GM21367 (cell line): ENCODE results near the gene SLC5A11.
"Not testable (repeated sequence)": the region's sequence is repeated elsewhere in the genome, so short reads cannot be mapped to it uniquely, and the experiment has no call there.

Source experiments
- ATAC-seq: cut with Tn5 transposase; IDR thresholded peaks from one replicate; pipeline ENCODE4 v1.9.1; 2021; ENCODE audit not compliant: unreplicated experiment

Gene SLC5A11

DNA sequence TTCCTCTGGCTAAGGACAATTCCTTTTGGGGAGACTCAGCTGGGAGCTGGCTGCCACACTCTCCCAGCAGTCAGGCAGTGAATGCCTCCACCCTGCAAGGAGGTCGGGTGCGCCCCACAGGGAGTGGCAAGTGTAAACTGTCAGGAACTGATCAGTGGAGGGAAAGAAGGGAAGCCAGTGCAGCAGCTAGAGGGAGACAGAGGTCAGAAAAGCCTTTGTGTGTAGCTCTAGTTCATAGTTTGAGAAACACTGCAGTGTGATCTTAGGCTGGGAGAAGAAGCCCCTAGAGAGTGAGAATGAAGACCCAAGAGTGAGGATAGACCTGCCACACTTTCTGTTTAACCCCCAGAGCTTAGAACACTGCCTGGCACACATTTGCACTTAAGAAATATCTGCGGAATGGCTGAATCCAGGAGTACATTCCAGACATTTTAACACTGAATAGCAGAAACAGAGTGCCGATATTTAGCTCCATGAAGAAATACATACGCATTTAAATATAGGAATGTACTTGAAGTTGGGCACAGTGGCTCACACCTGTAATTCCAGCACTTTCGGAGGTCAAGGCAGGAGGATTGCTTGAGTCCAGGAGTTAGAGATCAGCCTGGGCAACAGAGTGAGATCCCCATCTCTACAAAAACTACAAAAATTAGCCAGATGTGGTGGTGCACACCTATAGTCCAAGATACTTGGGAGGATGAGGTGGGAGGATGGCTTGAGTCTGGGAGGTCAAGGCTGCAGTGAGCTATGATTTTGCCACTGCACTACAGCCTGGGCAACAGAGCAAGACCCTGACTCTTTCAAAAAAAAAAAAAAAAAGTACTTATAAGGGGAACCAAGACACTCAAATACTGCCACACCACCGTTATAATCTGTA, 11.1 kb upstream of the SLC5A11 start:
- no peak for ATAC-seq

DNA sequence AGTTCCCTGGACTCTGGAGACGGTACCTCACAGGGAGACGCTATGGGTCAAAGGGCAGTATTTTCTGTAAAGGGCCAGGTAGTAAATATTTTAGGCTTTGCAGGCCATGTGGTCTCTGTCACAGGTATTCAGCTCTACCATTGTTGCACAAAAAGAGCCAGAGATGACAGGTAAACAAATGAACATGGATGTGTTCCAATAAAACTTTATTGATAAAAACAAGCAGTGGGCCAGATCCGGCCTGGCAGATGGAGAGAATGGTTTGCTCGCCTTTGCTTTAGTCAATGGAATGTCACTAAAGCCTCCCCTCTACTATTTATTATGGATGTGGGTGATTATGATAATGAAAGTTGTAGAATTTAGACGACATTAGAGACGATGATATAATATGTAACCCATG, 8.9 kb upstream of the SLC5A11 start:
- no peak for ATAC-seq

GRCh38 chr16:24837969-24838368, 7.8 kb upstream of the SLC5A11 start:
- no peak for ATAC-seq

DNA sequence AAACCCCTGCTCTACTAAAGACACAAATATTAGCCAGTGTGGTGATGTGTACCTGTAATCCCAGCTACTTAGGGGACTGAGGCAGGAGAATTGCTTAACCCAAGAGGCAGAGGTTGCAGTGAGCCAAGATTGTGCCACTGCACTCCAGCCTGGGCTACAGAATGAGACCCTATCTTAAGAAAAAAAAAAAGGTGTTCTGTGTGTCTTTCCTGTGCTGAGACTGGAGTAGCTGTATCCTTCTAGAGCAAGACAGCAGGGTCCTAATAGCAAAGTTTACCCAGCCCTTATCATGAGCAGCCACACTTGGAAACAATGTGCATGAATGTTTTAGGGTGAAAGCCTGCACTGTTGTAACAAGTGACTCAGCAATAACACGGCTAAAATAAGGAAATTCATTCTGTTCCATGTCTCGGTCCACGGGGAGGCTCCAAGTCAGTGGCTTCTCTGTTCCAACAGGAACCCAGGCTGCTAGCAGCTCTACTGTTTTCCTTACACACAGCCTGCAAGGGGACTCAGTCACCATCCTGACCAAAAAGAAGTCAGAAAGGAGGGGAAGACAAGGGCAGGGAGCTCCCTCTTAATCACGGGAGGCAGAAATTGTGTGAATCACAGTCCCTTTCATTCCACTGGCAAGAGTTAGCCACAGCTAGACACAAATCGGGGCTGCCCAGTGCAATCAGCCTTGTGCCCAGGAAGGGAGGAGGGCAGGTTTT, 7.1 kb upstream of the SLC5A11 start:
- ATAC-seq = no peak

DNA sequence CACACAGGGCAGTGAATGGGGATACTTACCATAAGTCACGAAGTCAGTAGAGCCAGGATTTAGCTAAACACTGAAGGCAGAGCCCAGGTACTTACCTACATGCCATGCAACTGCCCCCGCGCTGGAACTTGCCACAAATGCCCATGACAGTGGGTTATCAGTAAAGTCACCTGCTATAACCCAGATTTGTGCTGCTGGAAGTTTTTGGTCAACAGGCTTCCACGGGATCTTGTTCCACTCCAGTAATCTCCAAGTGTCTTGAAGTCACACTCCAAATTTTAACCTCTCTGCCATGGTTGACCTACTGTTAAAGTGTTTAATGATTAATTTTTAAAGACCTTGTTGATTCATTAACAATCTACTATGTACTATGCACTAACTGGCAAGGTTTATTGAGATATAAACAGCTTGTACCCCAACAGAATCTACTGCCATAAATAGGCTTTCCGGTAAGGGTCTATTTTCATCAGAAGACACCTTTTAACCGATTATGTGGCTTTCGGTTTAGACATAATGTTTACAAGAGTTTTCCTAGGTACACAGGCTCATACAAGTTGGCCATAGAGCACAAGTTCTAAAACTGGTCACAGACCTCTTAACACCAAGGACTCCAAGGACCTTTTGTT, 6.3 kb upstream of the SLC5A11 start:
- ATAC-seq = no peak

- ATAC-seq = no peak
These were observed 4.5 kb upstream of the SLC5A11 start for GRCh38 chr16:24841291-24841690.

- ATAC-seq = no peak
These were observed 1.4 kb upstream of the SLC5A11 start for GRCh38 chr16:24844101-24845030.

DNA sequence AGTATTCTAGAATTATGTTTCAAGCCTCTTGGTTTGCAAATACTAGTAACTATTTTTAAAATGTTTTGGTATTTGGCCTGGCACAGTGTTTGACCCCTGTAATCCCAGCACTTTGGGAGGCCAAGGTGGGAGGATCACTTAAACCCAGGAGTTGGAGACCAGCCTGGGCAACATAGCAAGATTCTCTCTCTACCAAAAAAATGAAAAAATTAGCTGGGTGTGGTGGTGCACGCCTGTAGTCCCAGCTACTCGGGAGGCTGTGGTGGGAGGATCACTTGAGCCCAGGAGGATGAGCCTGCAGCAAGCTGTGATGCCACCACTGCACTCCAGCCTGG, 765 bp upstream of the SLC5A11 start:
- not testable (repeated sequence) for ATAC-seq

DNA sequence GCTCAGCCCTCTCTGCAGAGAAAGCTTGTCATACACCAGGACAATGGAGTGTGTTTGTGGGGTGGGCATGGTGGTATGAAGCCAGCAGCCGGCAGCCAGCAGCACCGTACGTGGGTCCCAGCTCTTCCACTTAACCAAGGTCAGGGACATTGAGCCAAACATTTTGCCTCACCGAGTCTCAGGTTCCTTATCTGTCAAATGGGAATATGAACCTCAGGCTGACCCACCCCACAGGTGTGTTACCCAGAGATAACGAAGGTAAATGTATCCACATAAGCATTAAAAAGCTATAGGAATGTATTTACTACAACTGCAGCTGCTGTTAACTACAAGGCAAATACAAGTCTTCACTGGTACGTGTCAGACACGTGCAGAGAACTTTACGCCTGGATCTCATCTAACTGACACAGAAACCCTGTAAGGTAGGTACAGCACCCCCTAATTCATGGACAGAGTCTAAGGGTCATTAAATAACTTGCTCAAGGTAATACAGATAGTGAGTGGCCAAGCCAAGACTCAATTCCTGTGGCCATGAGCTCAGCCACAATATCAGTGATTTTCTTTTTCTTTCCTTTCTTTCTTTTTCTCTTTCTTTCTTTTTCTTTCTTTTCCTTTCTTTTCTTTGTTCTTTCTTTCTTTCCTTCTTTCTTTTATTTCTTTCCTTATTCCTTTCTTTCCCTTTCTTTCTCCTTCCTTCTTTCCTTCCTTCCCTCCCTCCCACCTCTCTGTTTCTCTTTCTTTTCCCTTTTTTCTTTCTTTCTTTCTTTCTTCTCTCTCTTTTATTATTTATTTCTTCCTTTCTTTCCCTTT, 990 bp downstream of the SLC5A11 start:
- no peak for ATAC-seq

DNA sequence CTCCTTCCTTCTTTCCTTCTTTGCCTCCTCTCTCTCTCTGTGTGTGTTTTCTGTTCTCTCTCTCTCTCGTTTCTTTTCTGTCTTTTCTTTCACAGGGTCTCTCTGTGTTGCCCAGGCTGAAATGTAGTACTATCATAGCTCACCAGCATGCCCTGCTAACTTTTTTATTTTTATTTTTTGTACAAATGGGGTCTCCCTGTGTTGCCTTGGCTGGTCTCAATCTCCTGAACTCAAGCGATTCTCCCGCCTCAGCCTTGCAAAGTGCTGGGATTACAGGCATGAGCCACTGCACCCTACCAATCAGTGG, 1.5 kb downstream of the SLC5A11 start:
- ATAC-seq = no peak

GRCh38 chr16:24848065-24848464, 2.3 kb downstream of the SLC5A11 start:
- no peak for ATAC-seq

DNA sequence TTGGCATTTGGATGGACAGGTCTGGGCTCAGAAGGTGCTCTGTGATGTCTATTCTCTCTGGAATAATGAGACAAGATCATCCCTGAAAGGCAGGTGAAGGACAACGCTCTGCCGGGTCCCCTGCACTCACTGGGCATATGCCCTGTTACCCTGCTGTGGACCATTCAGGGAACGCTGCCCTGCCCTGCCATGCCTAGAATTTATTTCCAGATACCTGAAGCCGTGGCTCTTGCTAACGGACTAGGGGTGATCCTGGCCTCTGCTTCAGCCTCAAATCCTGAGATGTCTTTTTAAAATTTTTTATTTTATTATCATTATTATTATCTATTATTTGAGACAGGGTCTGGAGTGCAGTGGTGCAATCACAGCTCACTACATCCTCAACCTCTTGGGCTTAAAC, 3.9 kb downstream of the SLC5A11 start:
- no peak for ATAC-seq

DNA sequence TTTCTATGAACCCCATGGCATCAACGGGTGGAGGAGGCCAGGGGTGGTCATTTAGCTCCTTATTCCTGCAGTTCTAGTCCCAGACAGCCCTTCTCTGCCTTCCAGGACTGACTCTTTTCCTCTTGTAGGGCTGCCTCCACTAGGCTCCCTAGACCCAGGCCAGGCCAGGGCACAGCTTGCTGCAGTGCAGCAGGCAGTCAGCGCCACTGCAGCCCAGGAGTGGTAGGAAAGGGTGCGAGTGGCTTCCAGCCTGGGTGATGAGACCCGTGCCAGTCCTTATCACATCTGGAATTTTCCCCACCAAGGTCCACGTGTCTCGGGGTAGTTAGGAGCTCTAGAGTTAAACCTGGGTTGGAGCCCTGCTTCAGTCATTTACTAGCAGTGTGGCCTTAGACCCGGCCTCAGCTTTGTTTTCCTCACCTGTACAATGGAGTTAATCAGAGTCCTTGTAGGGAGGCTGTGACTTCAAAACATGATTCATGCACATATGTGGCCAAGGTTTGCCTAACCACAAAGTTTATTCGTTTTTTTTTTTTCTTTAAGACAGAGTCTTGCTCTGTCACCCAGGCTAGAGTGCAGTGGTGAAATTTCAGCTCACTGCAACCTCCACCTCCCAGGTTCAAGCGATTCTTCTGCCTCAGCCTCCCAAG, 4.7 kb downstream of the SLC5A11 start:
- ATAC-seq = no peak

DNA sequence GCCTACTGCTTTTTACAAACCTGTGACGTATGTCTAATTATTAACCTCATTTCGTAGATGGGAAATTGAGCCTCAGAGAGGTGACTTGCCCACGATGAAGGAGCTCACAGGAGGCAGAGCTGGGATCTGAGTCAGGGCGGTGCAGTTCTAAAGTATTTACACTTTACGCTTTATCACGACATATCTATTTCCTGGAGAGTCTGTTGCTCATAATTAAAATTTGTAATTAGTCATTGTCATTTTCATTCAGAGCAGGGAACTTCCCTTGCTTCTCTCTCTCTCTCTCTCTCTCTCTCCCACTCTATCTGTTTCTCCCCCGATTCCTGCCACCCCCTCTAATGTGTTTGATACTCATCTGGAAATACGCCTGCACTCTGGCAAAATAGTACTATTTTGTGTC, 5.9 kb downstream of the SLC5A11 start:
- ATAC-seq = no peak

GRCh38 chr16:24852281-24852721, 6.5 kb downstream of the SLC5A11 start:
- ATAC-seq = no peak

DNA sequence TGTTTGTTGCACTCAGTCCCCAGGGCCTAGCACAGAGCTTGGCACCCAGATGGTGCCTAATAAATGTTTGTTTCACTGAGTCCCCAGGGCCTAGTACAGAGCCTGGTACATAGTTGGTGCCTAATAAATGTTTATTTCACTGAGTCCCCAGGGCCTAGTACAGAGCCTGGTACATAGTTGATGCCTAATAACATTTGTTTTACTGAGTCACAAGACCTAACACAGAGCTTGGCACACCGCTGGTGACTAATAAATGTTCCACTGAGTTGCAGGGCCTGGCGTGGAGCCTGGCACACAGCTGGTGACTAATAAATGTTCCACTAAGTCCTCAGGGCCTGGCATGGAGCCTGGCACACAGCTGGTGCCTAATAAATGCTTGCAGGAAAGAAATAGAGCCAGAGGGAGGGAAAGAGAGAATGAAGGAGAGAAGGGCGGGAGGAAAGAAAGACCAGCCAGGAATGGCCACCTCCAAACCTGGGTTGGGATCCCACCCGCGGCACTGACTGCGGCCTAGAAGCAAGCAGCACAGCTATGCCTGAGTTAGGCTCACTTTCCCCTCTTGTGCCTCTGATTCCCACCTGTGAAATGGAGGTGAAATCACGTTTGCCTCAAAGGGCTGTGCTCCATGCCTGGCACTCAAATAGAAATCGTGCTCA, 7.5 kb downstream of the SLC5A11 start:
- no peak for ATAC-seq

DNA sequence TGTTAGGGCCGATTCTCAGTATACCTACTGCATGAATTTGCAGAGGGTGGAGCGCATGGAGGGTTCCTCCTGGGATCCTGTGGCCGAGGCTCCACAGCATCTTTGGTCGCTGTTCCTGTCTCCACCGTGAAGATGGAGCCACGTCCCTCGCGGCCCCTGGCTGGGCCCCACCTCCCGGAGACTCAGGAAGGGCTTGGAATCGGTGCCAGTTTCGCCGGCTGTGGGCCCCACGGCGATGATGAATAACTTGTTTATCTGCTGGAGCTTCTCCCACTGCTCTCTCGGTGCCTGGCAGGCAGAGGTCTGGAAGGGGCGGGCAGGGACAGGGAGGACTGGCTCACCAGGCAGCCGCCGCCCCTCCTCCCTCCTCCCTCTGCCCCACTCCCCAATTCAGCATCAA, 8.1 kb downstream of the SLC5A11 start:
- ATAC-seq = no peak

- no peak for ATAC-seq
These were observed 8.9 kb downstream of the SLC5A11 start for GRCh38 chr16:24854607-24855171.

DNA sequence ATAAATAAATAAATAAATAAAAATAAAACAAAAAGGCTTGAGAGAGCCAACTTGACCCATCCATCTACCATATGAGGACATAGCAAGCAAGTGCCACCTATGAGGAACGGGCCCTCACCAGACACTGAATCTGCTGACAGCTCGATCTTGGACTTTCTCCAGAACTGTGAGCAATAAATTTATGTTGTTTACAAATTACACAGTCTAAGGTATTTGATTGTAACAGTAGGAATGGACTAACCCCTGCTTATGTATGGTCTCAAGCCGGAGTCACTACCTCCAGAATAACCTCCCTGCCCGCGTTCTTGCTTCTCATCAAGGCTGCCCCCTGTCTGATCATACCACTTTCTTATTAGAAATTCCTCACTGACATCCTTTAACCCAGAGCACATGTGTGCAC, 9.9 kb downstream of the SLC5A11 start:
- no peak for ATAC-seq
